Activated B cell treated with CpG ODN at 0.5 μM for 24 hours (primary cell): Measurements from ENCODE around the gene TSGA10IP. TPM values are rescaled to one million over a fixed set of nuclear protein-coding genes. Genes with fewer than 3 reads are reported as not detected.

Experiments used
- ATAC-seq: fragments of 200-7000 bp; cut with Tn5 transposase; one replicate; pipeline ENCODE4 v1.10.0; 2021; ENCODE audit warnings: low read depth, mild to moderate bottlenecking, moderate library complexity
- CTCF ChIA-PET: fragments of 350-600 bp; sonication (Branson Sonifier 250); formaldehyde crosslinking; loops from one replicate; lab custom pipeline; 2021; ENCODE audit warnings: antibody characterized with exemption; lab: Charles Lee
- POLR2A ChIA-PET: fragments of 350-600 bp; sonication (Branson Sonifier 250); formaldehyde crosslinking; loops from one replicate; lab custom pipeline; 2021; ENCODE audit warnings: antibody characterized with exemption; lab: Charles Lee
- DNase-seq: peaks from one replicate; pipeline ENCODE4 v3.0.0; 2022
- H3K27ac Mint-ChIP-seq: one replicate; pipeline ENCODE4 v1.8.0; 2020; ENCODE audit warnings: mixed read lengths
- H3K27me3 Mint-ChIP-seq: one replicate; pipeline ENCODE4 v1.8.0; 2021; ENCODE audit warnings: mixed read lengths
- H3K36me3 Mint-ChIP-seq: one replicate; pipeline ENCODE4 v1.8.0; 2021; ENCODE audit warnings: low read depth, mixed read lengths
- H3K4me1 Mint-ChIP-seq: one replicate; pipeline ENCODE4 v1.8.0; 2021; ENCODE audit warnings: mixed read lengths
- H3K4me3 Mint-ChIP-seq: one replicate; pipeline ENCODE4 v1.8.0; 2020; ENCODE audit warnings: mild to moderate bottlenecking, mixed read lengths
- H3K9me3 Mint-ChIP-seq: one replicate; pipeline ENCODE4 v1.8.0; 2020; ENCODE audit warnings: mixed read lengths
- intact Hi-C: fragments of 100-400 bp; cut with micrococcal nuclease; formaldehyde crosslinking; loops from one replicate; pipeline ENCODE4 v1.15.1; 2024
- total RNA-seq: library from RNA; stranded (reverse); gene quantifications from 2 replicates; pipeline ENCODE4 v1.2.3, GENCODE V29; 2022
- TF ChIP-seq, protein P1 (sequence below): fragments of 200-600 bp; IDR thresholded peaks from one replicate; pipeline ENCODE4 v1.8.0; 2022; ENCODE audit warnings: antibody characterized with exemption, mild to moderate bottlenecking

The TSGA10IP gene
- total RNA-seq, 1 donor from 2014 or later = not detected

DNA sequence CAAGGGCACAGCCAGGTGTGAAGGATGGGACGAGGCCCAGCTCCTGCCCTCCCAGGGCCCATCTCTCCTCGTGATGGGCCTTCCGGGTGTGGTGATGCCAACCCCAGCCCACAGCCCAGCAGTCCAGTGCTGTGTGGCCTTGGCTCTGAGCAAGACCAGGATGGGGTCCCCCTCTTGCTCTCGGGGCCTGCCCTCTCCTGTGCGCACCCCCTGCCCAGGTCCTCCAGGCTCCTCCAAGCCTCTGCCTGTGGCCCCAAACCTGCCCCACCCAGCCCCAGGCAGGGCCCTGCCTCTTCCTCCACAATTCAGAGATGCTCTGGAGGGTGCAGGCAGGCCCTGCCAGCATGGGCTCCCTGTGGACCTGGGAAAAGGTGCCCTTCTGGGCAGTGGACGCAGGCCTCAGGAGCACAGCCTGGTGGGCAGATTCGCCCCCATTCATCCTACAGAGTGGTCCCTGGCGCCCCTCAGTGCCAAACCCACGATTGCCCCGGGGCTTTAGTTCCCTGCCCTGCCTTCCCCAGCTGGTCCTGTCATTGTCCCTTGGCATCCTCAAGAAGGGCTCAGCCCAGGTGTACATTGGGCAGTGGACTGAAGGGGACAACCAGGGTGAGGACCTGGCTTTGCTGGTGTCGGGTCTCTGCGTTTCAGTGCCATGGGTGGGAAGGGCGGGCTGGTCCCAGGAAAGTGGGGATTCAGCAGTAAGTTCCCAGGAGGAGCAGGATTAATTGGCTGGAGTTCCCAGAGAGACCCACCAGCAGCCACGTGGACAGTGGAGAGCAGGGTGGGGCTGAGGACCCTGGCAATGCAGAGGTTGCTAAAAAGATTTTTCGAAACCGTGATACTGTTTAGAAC, 36.9 kb downstream of the TSGA10IP start:
- Mint-ChIP-seq H3K36me3 (peaks cover 28% of the 10 kb centered on the region), H3K4me3 (no peak overlapping the region), H3K4me1 (no peaks in the 10 kb centered on the region), H3K9me3 (no peaks in the 10 kb centered on the region), H3K27ac (no peak overlapping the region), H3K27me3 (no peaks in the 10 kb centered on the region)
- intact Hi-C loops = no loop called here
- ATAC-seq = no peak
- TF ChIP-seq, protein P1, sequence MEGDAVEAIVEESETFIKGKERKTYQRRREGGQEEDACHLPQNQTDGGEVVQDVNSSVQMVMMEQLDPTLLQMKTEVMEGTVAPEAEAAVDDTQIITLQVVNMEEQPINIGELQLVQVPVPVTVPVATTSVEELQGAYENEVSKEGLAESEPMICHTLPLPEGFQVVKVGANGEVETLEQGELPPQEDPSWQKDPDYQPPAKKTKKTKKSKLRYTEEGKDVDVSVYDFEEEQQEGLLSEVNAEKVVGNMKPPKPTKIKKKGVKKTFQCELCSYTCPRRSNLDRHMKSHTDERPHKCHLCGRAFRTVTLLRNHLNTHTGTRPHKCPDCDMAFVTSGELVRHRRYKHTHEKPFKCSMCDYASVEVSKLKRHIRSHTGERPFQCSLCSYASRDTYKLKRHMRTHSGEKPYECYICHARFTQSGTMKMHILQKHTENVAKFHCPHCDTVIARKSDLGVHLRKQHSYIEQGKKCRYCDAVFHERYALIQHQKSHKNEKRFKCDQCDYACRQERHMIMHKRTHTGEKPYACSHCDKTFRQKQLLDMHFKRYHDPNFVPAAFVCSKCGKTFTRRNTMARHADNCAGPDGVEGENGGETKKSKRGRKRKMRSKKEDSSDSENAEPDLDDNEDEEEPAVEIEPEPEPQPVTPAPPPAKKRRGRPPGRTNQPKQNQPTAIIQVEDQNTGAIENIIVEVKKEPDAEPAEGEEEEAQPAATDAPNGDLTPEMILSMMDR = no peak
- ChIA-PET CTCF (no interaction called here), POLR2A (no interaction called here)
- no peak for DNase-seq

DNA sequence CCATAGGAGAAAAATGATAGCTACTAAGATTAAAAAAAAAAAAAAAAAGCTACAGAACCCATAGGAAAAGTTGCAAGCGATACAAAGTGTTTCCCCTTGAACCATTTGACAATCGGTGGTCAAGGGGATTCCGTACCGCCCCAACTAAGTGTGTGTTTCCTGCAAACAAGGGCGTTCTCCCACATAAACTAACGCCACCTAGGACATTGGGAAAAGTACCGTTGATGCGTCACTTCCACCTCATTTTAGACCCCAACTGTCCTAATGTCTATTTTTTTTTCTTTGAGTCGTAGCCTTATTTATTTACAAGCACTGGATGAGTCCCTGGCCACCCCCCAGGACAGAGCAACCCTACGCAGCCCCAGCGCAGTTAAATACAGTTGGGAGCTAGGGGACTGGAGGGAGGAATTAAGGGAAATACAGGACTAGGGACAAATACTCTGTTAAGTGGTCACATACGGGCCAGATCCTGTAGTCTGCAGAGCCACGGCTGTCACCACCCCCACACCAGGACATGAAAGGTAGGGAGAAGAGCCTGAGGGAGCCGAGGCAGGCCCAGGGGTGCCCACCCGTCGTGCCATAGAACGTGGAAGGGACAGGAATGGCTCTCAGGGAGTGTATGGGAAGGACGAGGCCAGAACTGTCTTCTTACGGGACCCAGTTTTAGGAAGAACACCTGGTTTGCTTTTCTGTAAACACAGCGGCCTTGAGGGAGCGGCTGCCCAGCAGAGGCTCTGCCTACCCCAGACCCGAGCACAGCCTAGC, 37.7 kb downstream of the TSGA10IP start:
- ChIA-PET POLR2A (interaction anchor here (0.5 kb wide), 1 partner anchor 22 kb away, joined by 3 read pairs; no protein-coding TSS in a partner anchor), CTCF (no interaction called here)
- Mint-ChIP-seq H3K9me3 (no peaks in the 10 kb centered on the region), H3K4me1 (no peaks in the 10 kb centered on the region), H3K4me3 (no peak overlapping the region), H3K27me3 (no peaks in the 10 kb centered on the region), H3K27ac (no peak overlapping the region), H3K36me3 (peaks cover 22% of the 10 kb centered on the region)
- TF ChIP-seq, protein P1 = no peak
- DNase-seq (no peak), ATAC-seq (no peak)
- intact Hi-C loops = no loop called here

DNA sequence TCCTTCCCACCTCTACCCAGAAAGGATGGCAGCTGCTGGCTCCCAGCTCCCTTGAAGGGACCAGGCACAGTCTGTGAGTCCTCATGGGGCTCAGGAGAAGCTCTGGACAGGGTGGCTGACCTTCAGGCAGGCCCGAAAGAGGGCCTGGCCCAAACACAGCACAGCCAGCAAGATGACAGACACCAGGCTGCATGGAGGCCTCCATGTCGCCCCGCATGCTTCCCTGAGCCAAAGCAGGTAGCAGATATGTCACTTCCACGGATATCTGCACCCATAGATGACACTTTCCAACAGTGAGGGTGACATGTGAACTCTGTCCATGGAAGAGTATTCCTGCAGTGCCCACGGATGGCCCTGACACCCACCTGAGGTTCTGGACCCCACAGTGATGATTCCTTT, 38.3 kb downstream of the TSGA10IP start:
- ChIA-PET CTCF (interaction anchor here (2.2 kb wide), 1 partner anchor 99 kb away, joined by 13 read pairs; no protein-coding TSS in a partner anchor), POLR2A (interaction anchor here (0.5 kb wide), 1 partner anchor 22 kb away, joined by 3 read pairs; no protein-coding TSS in a partner anchor)
- TF ChIP-seq, protein P1 = no peak
- Mint-ChIP-seq H3K9me3 (no peaks in the 10 kb centered on the region), H3K27ac (no peak overlapping the region), H3K36me3 (peaks cover 17% of the 10 kb centered on the region), H3K4me3 (no peak overlapping the region), H3K4me1 (no peaks in the 10 kb centered on the region), H3K27me3 (no peaks in the 10 kb centered on the region)
- intact Hi-C loops = no loop called here
- no peak for DNase-seq
- ATAC-seq = no peak

DNA sequence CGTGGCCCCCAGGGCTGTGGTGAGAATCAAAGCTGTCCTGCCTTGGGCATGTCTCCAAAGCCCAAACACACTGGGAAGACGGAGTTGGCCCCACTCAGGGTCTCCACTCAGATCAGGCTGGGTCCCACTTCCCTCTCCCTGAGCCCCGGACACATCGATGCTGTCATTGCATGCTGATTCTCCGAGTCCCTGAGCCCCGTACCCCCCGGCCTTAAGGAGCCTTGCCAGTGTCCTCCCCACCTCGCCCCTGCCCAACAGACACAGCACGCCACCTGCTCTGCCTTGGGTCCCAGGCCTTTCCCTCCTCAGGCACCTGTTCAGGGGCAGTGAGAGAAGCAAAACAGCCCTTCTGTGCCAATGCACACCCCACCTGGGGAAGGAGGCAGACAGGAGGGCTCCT, 42.1 kb downstream of the TSGA10IP start:
- DNase-seq = no peak
- POLR2A ChIA-PET = interaction anchor here (1.7 to 1.8 kb wide), 2 partner anchors 98 to 102 kb away, joined by 6 to 16 read pairs; partner anchors contain the start of genes CCDC85B and FIBP
- ATAC-seq = no peak
- peaks cover 5% of the 10 kb centered on the region for H3K4me1 Mint-ChIP-seq
- intact Hi-C loops = no loop called here
- CTCF ChIA-PET = interaction anchor here (1.4 to 6.1 kb wide), 3 partner anchors 97 to 207 kb away, joined by 5 to 67 read pairs (median 11); partner anchors contain the start of gene CCDC85B
- no peaks in the 10 kb centered on the region for H3K9me3 Mint-ChIP-seq
- H3K27me3 Mint-ChIP-seq = no peaks in the 10 kb centered on the region
- H3K36me3 Mint-ChIP-seq = peaks cover 11% of the 10 kb centered on the region
- H3K4me3 Mint-ChIP-seq = no peak overlapping the region
- no peak overlapping the region for H3K27ac Mint-ChIP-seq
- TF ChIP-seq, protein P1 = no peak
